NCI-H748 treated with DMSO at 0.1 percent for 48 hours (cell line): ENCODE results near the gene LAMA5.

Experiments used
- DNase-seq: peaks from one replicate; lab custom pipeline; 2025; lab: John Stamatoyannopoulos, UW

The LAMA5 gene

GRCh38 chr20:62403331-62403730, 36.2 kb upstream of the LAMA5 start:
- DNase-seq, result no peak

DNA sequence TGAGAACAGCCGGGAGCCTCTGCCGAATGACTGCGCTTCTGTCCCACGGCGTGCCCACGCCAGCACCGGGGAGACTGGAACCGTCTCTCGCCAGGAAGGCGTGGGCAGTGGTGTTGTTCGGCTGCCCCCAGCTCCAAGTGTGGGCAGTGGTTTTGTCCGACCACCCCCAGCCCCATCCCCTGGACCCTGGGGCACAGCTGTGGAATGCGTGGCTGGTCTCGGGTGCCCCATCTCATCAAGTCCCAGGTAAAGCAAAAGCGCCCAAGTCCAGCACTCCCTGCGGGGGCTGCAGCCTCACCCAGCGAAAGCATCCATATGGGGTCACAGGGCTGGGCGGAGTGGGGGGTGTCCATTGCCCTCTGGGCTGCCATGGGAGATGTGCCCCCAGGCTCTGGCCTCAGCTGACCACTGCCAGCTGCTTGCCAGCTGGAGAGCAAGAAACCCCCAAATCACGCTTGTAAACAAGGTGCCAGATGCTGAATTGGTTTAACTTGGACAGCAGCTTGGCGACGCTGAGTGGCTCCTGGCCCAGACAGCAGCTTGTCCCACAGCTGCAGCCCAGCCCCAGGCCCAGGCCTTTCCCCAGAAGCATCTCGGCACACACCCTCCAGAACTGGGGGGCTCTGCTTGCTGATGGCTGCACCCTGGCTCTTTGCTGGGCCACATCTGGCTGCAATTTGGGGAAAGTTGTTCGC, 35.5 kb upstream of the LAMA5 start:
- DNase-seq, result no peak

GRCh38 chr20:62401331-62401779, 34.2 kb upstream of the LAMA5 start:
- no peak for DNase-seq

GRCh38 chr20:62400541-62400940, 33.4 kb upstream of the LAMA5 start:
- DNase-seq, result no peak

- no peak for DNase-seq
These were observed 32.9 kb upstream of the LAMA5 start for GRCh38 chr20:62400021-62400420.

- DNase-seq, result no peak
These were observed 31.2 kb upstream of the LAMA5 start for GRCh38 chr20:62398120-62398821.

DNA sequence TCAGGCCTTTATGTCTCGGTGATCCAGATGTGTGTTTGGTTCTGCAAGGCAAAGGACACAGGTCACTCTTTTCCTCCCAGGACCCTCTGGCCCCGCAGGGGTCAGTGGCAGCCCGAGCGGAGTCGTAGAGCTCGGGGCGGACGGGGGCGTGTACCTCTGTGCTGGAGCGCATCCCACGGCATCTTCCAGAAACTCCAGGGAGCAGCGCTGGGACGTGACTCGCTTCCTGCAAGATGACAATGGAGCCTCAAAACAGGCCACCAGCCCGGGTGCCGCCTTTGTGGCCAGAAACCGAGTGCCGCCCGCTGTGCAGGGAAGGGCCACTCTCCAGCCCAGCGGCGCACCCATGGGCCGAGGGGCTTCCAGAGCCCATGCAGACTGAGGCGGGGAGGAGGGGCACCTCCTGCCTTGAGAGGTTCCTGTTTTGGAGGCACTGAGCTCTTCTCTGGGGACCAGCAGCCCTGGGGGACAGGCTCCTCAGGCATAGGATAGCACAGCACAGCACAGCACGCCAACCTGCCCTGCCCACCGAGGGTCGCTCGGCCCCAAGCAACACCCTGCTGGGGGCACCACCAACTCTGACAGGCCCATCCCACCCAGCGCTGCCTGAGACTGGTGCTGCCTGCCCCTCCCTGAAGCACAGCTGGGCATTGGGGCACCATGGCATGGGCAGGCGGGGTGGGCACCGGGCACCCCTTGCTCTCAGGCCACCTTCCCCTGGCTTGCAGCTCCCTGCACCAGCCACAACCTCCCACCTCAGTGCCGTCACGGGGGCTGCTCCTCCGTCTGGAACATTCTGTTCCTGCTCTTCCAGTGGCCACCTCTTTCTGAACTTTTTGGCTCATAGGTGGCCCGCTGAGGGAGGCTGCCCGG, 29.5 kb upstream of the LAMA5 start:
- no peak for DNase-seq

DNA sequence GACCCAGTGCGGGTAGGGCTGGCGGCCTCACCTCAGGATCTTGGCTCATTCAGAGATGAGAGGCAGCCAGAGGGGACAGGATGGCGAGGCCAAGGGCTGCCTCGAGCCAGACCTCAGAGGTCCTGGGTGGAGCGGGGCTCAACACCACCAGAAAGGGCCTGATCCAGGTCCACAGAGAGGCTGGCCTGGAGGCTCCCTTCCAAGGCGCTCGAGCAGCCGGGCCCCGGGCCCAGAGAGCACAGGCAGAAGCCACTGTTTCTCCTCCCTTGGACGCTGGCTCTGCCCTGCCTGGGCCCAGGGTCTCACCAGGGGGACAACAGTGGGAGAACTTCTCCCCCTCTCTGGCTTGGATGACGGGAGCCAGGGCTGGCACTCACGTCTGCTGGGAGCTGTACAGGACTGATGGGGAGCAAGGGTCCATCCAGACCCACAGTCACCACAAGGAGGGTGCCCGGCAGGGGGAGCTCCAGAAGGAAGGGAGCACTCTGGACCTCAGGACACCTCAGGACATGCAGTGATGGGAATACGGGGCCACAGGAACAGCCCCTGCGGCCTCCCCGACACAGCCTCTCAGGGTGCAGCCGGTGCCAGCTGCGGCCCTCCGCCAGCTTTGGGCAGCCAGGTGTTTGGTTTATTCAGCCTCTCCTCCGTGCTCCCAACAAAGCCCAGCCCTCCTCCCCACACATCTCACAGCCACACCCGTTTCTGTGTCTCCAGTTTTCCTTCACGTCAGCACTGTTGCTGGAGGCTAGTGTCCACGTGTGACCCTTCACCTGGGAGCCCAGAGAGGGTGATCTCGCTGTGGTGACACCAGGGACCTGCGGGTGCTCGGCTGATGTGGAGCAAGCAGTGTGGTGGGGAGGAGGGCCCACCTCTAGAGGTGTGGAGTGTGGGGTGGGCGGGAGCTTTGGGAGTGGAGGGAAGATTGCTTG, 28.5 kb upstream of the LAMA5 start:
- no peak for DNase-seq

- no peak for DNase-seq
These were observed 27.4 kb upstream of the LAMA5 start for GRCh38 chr20:62394248-62395245.

DNA sequence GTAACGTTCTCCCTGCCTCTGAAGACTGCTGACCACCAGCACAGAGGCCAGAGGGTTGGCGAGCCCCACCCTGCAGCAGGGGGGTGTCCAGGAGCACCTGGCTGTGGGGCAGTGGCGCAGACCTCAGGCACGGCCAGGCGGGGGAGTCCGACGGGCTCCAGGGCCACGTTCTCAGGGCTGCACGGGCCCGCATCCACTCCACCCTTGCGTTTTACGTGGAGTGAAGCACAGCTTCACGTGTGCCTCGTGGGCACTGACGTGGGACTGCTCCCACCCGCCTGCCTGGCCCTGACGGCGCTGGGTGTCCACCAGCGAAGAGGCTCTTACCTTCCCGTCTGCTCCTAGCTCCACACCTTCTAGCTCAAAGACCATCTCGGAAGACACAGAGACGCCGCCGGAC, 26.7 kb upstream of the LAMA5 start:
- DNase-seq, result no peak

- no peak for DNase-seq
These were observed 26.2 kb upstream of the LAMA5 start for GRCh38 chr20:62393335-62393665.

DNA sequence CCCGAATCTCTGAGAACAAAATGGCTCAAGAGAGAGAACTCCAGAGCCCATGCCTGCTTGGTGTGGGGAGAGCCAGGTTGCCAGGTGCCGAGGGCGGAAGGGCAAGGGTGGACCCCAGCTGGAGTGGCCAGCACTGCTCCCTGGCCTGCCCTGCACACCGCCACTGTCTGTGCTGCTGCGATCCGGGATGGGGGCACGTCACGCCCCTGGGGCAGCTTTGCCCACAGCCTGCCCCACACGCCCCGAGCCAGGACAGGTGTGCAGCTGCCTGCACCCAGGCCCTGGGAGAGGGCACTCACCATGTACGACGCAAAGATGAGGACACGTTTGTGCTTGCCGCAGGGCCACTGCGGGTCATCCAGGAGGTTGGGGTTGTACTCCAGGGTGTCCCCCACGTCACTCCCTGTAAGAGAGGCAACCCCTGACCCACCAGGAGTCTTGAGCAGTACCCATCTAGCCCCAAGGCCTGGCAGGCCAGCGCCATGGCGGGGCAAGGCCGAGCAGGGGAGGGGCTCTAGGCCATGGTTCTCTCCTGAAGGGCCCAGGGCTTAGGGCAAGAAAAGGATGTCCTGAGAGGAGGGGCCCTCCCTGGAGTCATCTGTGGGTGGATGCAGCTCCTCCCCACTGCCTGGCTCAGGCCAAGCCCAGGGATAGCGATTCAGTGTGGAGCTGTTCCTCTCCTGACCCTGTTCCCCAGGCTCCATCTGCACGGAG, 25.7 kb upstream of the LAMA5 start:
- DNase-seq, result no peak

GRCh38 chr20:62392077-62392418, 24.9 kb upstream of the LAMA5 start:
- DNase-seq, result no peak

DNA sequence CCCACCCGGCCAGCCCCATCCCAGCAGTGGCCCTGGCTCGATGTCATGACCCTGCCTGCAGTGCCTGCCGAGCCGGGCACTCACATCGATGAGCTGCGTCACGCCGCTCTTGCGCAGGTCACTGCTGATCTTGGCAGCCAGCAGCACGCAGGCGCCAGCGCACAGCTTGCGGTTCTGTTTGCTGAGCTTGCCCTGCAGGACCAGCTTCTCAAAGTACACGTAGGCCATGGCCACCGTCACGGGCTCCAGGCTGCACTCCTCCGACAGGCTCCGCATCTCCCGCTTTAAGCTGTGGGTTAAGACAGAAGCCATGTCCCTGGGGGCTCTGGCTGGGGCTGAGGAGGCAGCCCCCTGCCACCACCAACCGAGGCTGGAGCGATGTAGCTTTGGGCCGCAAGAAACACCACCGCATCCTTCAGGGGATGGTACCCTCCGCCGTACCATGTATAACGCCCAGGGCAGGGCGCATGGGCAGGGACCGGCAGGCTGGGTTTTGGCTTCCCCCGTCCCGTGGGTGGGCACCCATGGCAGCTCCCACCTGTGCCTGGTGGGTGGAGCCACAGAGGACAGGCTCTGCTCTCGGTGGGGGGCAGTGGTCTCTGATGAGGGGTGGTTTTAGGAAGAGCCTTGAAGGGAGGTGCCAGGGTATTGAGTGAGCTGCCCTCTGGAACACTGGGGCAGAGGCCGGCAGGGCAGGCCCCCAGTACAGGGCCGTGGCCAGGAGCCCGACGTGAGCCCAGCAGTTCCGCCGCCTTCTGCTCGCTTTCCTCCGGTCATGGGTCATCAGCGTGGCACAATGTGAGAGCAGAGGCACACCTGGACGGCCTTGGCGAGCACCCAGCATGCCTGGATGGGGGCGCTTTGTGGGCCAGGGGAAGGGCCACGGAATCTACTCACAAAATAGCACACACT, 24.3 kb upstream of the LAMA5 start:
- no peak for DNase-seq

GRCh38 chr20:62390317-62391164, 23.4 kb upstream of the LAMA5 start:
- DNase-seq, result no peak

GRCh38 chr20:62389601-62390087, 22.5 kb upstream of the LAMA5 start:
- no peak for DNase-seq

GRCh38 chr20:62388839-62389600, 21.9 kb upstream of the LAMA5 start:
- DNase-seq, result no peak
